MM.1S (cell line): Measurements from ENCODE around the gene UBAC1.

ENCODE experiments used
- EZH2 ChIP-seq: fragments of 300-600 bp; sonication (generic); optimal IDR thresholded peaks from 2 replicates; pipeline ENCODE3; 2017; ENCODE audit warnings: low read depth, mild to moderate bottlenecking, antibody characterized with exemption, low read length, mixed read lengths
- EZH2phosphoT487 ChIP-seq: fragments of 300-600 bp; sonication (generic); IDR thresholded peaks from 2 replicates; pipeline ENCODE4 v1.6.1; 2018; ENCODE audit warnings: antibody characterized with exemption, low read length
- TF ChIP-seq, protein P1 (sequence below): fragments of 300-600 bp; sonication (generic); IDR thresholded peaks from 2 replicates; pipeline ENCODE4 v1.5.1; 2016; ENCODE audit warnings: antibody characterized with exemption, low read length, mixed read lengths

DNA sequence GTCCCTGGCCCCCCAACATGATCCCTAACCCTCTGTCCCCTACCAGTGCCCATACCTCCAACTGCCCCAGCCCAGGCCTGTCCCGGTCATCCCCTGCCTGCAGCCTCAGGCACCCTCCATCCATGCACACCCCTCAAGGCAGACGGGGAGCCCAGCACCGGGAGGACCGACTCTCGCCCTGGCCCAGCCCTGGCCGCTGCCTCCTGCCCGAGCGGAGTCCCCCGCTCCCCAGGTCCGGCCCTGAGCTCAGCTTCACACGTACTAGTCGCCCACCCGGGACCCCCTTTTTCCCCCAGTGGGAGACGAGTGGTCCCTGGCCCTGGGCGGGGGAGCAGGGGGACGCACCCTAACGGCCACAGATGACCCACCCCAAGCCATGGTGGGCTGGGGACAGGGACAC lies 49.0 kb upstream of the UBAC1 start:
- TF ChIP-seq, protein P1, sequence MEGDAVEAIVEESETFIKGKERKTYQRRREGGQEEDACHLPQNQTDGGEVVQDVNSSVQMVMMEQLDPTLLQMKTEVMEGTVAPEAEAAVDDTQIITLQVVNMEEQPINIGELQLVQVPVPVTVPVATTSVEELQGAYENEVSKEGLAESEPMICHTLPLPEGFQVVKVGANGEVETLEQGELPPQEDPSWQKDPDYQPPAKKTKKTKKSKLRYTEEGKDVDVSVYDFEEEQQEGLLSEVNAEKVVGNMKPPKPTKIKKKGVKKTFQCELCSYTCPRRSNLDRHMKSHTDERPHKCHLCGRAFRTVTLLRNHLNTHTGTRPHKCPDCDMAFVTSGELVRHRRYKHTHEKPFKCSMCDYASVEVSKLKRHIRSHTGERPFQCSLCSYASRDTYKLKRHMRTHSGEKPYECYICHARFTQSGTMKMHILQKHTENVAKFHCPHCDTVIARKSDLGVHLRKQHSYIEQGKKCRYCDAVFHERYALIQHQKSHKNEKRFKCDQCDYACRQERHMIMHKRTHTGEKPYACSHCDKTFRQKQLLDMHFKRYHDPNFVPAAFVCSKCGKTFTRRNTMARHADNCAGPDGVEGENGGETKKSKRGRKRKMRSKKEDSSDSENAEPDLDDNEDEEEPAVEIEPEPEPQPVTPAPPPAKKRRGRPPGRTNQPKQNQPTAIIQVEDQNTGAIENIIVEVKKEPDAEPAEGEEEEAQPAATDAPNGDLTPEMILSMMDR = no peak
- TF ChIP-seq EZH2 (no peak), EZH2phosphoT487 (no peak)
